Hematopoietic multipotent progenitor cell treated with erythropoietin and hydrocortisone succinate and interleukin-3 and kit ligand, for 6 days (in vitro differentiated cells): ENCODE results near the gene SNAI3.

Experiments
- DNase-seq: peaks from one replicate; pipeline ENCODE4 v3.0.0-alpha.2; 2015

The SNAI3 gene

GRCh38 chr16:88649195-88649923 lies 36.9 kb downstream of the SNAI3 start:
- DNase-seq, result no peak

- no peak for DNase-seq
Measured at GRCh38 chr16:88647178-88648070, 38.9 kb downstream of the SNAI3 start.

DNA sequence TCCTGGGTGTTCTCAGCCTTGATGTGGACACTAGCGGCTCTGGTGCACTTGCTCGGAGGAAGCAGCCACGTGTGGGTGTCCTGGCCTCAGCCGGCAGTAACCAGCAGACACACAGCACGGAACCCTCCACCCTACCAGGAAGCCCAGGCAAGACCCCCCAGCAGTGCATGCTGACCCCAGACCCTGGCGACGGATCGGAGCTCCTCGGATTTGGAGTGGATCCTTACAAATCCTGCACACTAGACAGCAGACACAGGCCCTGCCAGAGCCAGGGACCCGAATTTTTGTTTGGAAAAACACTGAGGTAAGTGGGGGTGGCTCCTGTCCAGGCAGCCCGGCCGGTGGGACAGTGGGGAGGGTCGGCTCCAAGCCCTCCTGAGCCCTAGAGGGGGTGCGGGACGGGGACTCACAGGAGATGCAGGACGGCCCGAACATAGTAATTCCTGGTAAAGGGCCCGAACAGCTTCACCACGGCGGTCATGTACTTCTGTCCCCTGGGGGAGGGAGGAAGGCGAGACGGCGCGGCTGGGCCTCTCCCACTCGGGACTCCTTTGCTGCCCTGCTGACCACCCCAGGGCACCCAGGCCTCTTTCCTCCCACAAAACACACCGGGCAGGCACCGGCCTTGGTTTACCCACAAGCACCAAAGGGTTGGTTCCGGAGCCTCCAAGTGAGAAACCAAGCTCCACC lies 39.8 kb downstream of the SNAI3 start:
- no peak for DNase-seq

DNA sequence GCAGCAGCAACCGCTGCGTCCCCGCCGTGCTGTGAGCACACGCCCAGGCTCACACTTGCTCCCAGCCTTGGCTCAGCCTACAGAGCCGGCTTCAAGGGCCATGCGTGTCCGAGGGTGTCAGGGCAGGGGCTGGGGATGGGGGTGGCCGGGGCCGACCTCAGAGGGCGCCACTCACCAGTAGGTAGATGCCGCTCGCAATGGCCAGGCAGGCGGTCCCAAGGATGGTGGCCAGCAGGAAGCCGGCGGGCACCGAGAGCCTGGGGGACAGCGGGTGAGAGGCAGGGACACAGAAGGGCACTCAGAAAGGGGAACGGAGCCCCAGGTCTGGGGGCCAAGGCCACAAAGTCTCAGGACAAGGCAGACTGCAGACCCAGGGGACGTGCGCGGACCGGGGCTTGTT lies 40.4 kb downstream of the SNAI3 start:
- no peak for DNase-seq

GRCh38 chr16:88645455-88645854 lies 40.9 kb downstream of the SNAI3 start:
- DNase-seq, result no peak

- no peak for DNase-seq
Measured at GRCh38 chr16:88643644-88643932, 42.7 kb downstream of the SNAI3 start.

DNA sequence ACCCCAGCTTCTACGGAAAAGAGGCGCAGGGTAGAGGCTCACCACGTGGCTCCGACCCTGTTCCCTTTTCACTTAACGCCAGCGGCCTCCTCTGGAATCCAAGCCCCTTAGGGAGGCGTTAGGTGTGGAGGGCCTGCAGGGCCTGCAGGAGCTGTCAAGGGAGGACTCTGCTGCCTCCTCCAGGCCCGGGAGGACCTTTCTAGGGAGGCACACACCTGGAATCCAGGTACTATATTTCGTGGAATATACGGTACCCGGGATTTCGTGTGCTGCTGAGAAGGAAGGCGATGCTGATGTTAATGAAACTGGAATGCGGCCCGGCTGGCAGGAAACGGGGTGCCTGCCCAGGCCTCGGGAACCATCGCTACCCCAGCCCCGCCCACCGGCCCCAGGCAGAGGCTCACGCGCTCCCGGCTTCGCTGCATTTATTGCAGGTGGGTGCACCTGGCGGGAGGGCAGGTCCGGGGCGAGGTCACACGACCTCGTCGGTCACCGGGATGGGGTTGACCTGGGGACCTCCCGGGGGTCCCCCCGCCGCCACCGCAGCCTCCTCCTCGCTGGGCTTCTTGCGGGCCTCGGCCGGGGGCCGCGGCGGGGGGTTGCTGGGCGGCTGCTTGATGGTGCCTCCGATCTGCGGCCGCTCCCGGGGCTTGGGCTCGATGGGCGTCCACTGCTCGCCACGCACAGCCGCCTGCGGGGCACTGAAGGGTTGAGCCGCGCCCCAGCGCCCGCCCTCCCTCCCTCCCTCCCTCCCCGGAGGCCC lies 43.2 kb downstream of the SNAI3 start:
- DNase-seq, result no peak

DNA sequence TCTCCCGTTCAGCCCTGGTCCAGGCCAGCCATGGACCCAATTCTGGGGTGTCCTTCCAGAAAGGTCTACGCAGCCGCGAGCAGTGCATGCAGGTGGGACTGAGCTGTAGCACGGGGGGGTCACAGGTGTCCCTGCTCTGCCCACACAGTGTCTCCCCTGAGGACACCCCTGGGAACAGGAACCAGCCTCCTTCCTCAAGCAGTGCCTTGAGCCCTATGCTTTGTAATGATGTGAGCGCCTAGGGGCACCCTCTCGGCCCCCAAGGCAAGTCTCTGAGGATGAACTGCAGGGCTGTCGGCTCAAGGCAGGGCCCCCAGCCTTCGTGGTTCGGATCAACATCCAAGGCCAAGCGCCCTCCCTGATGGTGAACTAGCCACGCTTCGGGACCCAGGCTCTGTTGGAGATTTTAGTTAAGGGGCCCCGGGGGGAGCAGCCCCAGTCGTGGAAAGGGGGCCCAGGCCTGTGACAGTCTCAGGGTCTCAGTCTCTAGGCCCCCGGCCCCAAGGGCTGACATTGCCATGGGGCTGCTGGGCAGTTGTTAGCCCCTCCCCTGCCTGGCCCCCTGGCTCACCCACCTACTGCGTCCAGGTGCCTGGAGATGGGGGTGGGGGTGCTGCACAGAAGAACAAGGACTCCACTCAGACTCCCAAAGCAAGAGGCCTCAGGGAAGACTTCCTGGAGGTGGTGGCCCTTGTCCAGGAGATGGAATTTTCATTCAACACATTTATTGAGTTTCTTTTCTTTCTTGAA lies 45.6 kb downstream of the SNAI3 start:
- no peak for DNase-seq

DNA sequence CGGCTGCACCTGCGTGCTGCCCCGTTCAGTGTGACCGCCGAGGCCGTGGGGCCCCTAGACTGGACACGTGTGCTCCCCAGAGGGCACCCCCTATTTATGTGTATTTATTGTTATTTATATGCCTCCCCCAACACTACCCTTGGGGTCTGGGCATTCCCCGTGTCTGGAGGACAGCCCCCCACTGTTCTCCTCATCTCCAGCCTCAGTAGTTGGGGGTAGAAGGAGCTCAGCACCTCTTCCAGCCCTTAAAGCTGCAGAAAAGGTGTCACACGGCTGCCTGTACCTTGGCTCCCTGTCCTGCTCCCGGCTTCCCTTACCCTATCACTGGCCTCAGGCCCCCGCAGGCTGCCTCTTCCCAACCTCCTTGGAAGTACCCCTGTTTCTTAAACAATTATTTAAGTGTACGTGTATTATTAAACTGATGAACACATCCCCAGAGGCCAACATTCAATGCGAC lies 46.2 kb downstream of the SNAI3 start:
- DNase-seq, result no peak

- DNase-seq, result no peak
Measured at GRCh38 chr16:88639231-88640038, 46.9 kb downstream of the SNAI3 start.

DNA sequence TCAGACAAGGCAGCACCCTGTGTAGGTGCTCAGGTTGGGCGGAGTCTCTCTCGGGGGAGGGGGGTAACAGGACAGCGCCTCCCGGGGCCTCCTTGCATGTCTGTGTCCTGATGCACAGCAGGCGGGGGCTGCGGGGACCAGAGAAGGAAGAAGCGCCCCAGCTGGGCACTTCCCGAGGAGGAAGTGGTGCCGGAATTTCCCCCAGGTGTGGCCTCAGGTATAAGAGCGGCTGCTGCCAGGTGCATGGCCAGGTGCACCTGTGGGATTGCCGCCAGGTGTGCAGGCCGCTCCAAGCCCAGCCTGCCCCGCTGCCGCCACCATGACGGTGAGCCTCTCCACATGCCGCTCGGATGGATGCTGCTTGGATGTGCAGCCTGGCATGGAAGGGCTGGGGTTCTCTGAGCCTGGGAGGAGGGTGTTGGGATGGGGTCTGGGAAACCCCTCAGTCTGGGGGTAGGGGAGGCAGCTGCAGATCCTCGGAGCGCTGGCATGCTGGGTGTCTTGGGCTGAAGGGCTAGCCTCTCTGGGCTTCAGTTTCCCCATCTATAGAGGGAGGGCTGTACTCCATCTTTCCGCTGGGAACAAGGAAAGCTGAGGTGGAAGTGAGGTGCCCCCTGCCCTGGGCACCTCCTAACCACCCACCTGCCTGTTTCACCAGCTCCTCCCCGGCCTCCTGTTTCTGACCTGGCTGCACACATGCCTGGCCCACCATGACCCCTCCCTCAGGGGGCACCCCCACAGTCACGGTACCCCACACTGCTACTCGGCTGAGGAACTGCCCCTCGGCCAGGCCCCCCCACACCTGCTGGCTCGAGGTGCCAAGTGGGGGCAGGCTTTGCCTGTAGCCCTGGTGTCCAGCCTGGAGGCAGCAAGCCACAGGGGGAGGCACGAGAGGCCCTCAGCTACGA lies 47.7 kb downstream of the SNAI3 start, which contains the start of gene IL17C:
Gene IL17C (plus strand): TSS at position 250 of the 908 bp plus-strand sequence. CDS start 70 bp downstream, at position 320.
- DNase-seq, result no peak

DNA sequence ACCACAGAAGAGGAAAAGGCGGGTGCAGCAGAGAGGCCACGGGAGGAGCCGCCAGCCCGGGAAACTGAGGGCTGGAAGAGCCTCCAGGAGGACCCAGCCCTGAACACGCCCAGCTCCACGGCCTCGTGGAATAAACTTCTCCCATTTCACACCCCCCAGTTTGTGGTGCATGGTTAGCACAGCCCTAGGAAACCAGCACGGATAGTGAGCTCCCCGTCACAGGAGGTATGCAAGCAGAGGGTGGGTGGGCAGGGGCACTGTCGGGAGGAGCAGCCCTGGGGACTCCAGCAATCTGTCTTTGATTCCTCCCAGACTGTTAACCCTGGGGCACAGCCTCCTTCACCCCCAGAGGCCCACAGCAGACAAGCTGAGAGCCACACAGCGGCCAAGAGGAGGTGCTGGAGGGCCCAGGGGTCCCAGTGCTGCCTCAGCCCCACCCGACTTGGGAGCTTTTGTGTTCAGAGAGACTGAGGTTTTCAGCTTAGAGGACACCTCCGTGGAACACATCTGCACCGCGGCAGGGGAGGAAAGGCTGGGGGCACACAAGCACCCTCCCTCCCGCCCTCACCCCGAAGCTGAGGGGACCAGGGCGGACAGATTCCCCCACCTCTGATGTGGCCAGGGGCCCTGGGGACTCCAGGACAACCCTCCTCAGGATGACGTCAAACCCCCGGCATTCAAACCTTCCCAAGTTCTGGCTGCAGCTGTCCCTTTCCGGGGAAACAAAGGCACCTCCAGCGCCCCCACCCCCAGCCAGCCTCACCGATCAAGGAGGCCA lies 49.6 kb downstream of the SNAI3 start:
- no peak for DNase-seq

DNA sequence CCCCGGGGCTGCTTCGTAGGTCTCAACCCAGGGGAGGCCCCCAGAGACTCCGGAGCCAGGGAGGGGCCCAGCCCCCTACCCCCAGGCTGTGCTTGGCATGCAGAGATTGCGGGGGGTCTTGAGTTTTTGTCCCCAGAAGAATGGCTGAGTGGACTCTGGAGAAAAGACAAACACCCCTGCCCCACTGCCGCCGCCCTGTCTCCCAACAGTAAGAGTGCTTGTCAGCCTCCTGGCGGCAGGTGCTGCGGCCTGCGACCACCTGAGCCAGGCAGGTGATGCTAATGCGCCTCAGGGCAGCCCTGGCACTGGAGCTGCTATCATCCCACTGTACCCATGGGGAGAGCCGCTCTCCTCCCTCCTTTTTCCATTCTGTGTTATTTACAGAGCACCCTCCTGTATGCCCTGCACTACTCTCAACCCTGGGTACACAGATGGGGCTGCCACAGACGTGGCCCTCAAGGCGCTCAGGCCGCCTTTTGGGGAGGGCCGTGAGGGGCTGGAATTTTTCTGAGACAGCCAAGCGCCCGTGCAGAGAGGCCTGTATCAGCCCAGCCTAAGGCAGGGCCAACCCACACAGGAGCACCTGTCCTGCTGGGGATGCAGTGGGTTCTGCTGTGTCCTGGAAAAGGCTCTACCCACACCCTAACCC lies 50.5 kb downstream of the SNAI3 start:
- DNase-seq, result no peak

- no peak for DNase-seq
Measured at GRCh38 chr16:88634994-88635670, 51.2 kb downstream of the SNAI3 start.

GRCh38 chr16:88634141-88634993 lies 51.9 kb downstream of the SNAI3 start:
- peak; percentile 69 for DNase-seq

GRCh38 chr16:88633684-88634140 lies 52.6 kb downstream of the SNAI3 start:
- DNase-seq, result peak; percentile 64

- no peak for DNase-seq
Measured at GRCh38 chr16:88632587-88632930, 53.7 kb downstream of the SNAI3 start.
